Measurements from ENCODE around the gene PECR. TPM values are rescaled to one million over a fixed set of nuclear protein-coding genes. Genes with fewer than 3 reads are reported as not detected.

Gene PECR
- total and polyA plus RNA-seq, 2 of the 13 experiments (the other 11 are each of a cell fraction or from before 2014, with no cell fraction given), result 151 to 153 TPM

DNA sequence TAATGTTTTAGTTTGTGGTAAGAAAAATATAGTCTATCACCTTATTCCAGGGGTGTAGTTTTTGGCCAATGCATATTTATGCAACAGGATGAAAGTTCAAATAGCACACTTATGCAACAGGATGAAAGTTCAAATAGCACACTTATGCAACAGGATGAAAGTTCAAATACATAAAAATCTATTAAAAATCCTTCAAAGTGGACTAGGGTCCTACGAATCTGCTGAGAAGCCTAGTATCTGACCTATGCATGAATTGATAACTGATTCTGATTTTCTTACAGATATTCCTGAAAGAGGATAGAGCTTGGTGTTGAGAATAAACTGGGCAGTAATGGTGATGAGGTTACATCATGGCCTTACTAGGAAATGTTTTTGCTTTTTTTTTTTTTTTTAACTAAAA is 2.8 kb downstream of the PECR start (continued):
- TF ChIP-seq ZNF512B (CRISPR knock-in tag; IDR thresholded peaks at IDR 0.05; ENCODE audit: borderline replicate concordance), result peak; percentile 57; the same call in 1 of the 2 replicates
- TF ChIP-seq ASH2L (IDR thresholded peaks at IDR 0.05; ENCODE audit: insufficient read length, low read depth, low read length), result peak; percentile 81
- peak; percentile 54 for TF ChIP-seq SMC3 (IDR thresholded peaks at IDR 0.05; ENCODE audit: low read length)
- no peak for TF ChIP-seq ZNF253 (CRISPR knock-in tag; IDR thresholded peaks at IDR 0.05; ENCODE audit: borderline replicate concordance)
- peak; percentile 86; the same call in 1 of the 2 replicates for TF ChIP-seq HOXA5 (CRISPR knock-in tag; IDR thresholded peaks at IDR 0.05)
- TF ChIP-seq TEAD3 (CRISPR knock-in tag; optimal IDR thresholded peaks at IDR 0.05; ENCODE audit: borderline replicate concordance), result peak; percentile 97
- TF ChIP-seq CEBPG (CRISPR knock-in tag; IDR thresholded peaks at IDR 0.05), result peak; percentile 100
- TF ChIP-seq NCOA2 (CRISPR knock-in tag; IDR thresholded peaks at IDR 0.05), result peak; percentile 98
- TF ChIP-seq ERF (CRISPR knock-in tag; IDR thresholded peaks at IDR 0.05), result peak; percentile 79
- peak; percentile 87; the same call in 1 of the 2 replicates for TF ChIP-seq ZNF414 (CRISPR knock-in tag; IDR thresholded peaks at IDR 0.05)
- TF ChIP-seq, protein P1, sequence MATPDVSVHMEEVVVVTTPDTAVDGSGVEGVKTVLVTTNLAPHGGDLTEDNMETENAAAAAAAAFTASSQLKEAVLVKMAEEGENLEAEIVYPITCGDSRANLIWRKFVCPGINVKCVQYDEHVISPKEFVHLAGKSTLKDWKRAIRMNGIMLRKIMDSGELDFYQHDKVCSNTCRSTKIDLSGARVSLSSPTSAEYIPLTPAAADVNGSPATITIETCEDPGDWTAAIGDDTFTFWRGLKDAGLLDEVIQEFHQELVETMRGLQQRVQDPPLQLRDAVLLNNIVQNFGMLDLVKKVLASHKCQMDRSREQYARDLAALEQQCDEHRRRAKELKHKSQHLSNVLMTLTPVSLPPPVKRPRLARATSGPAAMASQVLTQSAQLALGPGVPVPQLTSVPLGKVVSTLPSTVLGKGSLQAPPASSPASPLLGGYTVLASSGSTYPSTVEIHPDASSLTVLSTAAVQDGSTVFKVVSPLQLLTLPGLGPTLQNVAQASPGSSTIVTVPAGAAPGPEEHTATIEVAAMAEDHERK (CRISPR knock-in tag; IDR thresholded peaks at IDR 0.05; ENCODE audit: low read depth), result 0 out of 2 replicates have a peak, but pooled peaks have one; percentile 48
- TF ChIP-seq RARA (CRISPR knock-in tag; IDR thresholded peaks at IDR 0.05), result peak; percentile 97
- peak; percentile 76; the same call in 1 of the 2 replicates for TF ChIP-seq ARID2 (CRISPR knock-in tag; IDR thresholded peaks at IDR 0.05; ENCODE audit: borderline replicate concordance)
- no peak for TF ChIP-seq CERS6 (CRISPR knock-in tag; IDR thresholded peaks at IDR 0.05)
- no peak for TF ChIP-seq IRX3 (CRISPR knock-in tag; IDR thresholded peaks at IDR 0.05; ENCODE audit: borderline replicate concordance, low read depth)
- TF ChIP-seq SMARCC2 (IDR thresholded peaks at IDR 0.05), result peak; percentile 97
- peak; percentile 98 for TF ChIP-seq CEBPB (IDR thresholded peaks at IDR 0.05; ENCODE audit: borderline replicate concordance, low read depth, low read length)
- peak; percentile 76 for TF ChIP-seq ATF7 (IDR thresholded peaks at IDR 0.05)
- TF ChIP-seq ATF7 (CRISPR knock-in tag; IDR thresholded peaks at IDR 0.05), result no peak; the same call in 1 of the 2 replicates
- no peak for TF ChIP-seq ZNF263 (CRISPR knock-in tag; IDR thresholded peaks at IDR 0.05)
- no peak for TF ChIP-seq MYC (CRISPR knock-in tag; IDR thresholded peaks at IDR 0.05; ENCODE audit: borderline replicate concordance)
- TF ChIP-seq ESRRA (CRISPR knock-in tag; IDR thresholded peaks at IDR 0.05; ENCODE audit: low read depth), result peak; percentile 88
- no peak for TF ChIP-seq SOX6 (IDR thresholded peaks at IDR 0.05)
- peak; percentile 81 for TF ChIP-seq SOX6 (CRISPR knock-in tag; IDR thresholded peaks at IDR 0.05)
- no peak for TF ChIP-seq ZMYM3 (CRISPR knock-in tag; IDR thresholded peaks at IDR 0.05)
- TF ChIP-seq ZBTB44 (CRISPR knock-in tag; IDR thresholded peaks at IDR 0.05), result 0 out of 2 replicates have a peak, but pooled peaks have one; percentile 38
